DOHH2 (cell line): Measurements from ENCODE around the gene CD164L2.

Experiments
- EZH2phosphoT487 ChIP-seq: fragments of 200-600 bp; sonication (generic); IDR thresholded peaks from 2 replicates; pipeline ENCODE4 v1.6.1; 2017; ENCODE audit warnings: borderline replicate concordance, mild to moderate bottlenecking, antibody characterized with exemption, low read length, moderate library complexity, mixed read lengths
- TF ChIP-seq, protein P1 (sequence below): fragments of 200-600 bp; sonication (generic); IDR thresholded peaks from one replicate; pipeline ENCODE4 v1.5.1; 2014; ENCODE audit warnings: antibody characterized with exemption, mild to moderate bottlenecking, low read depth, low read length; ENCODE audit not compliant: poor library complexity, severe bottlenecking

DNA sequence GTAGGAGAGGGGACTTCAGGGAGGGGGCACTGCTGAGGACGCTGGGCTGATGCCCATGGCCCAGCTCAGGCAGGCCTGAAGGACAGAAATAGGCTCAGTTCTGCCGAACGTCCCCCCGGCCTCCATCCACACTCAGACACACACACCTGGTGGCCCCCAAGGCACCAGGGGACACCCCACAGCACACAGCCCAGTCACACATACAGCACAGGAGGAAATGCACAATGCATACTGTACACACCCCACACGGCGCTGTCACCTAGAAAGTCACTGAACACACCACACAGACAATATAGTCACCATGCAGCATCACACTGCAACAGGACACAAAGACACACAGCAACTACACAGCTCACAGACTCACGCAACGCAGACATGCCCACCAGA is 40.7 kb downstream of the CD164L2 start:
- TF ChIP-seq, protein P1, sequence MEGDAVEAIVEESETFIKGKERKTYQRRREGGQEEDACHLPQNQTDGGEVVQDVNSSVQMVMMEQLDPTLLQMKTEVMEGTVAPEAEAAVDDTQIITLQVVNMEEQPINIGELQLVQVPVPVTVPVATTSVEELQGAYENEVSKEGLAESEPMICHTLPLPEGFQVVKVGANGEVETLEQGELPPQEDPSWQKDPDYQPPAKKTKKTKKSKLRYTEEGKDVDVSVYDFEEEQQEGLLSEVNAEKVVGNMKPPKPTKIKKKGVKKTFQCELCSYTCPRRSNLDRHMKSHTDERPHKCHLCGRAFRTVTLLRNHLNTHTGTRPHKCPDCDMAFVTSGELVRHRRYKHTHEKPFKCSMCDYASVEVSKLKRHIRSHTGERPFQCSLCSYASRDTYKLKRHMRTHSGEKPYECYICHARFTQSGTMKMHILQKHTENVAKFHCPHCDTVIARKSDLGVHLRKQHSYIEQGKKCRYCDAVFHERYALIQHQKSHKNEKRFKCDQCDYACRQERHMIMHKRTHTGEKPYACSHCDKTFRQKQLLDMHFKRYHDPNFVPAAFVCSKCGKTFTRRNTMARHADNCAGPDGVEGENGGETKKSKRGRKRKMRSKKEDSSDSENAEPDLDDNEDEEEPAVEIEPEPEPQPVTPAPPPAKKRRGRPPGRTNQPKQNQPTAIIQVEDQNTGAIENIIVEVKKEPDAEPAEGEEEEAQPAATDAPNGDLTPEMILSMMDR, result peak; percentile 33
- TF ChIP-seq EZH2phosphoT487, result no peak
